Measurements from ENCODE around the gene AARS2. TPM values are rescaled to one million over a fixed set of nuclear protein-coding genes. Genes with fewer than 3 reads are reported as not detected.

The AARS2 gene
- total and polyA plus RNA-seq, 9 of the 15 experiments (the other 6 are each of a cell fraction or from before 2014, with no cell fraction given), result 0.97 to 34.0 (median 18.3) TPM

GRCh38 chr6:44272999-44273566, 40.1 kb downstream of the AARS2 start (continued):
- TF ChIP-seq GMEB1 (CRISPR knock-in tag; IDR thresholded peaks at IDR 0.05) (no peak), SP1 (CRISPR knock-in tag; IDR thresholded peaks at IDR 0.05) (no peak), L3MBTL2 (IDR thresholded peaks at IDR 0.05) (0 out of 2 replicates have a peak, but pooled peaks have one; percentile 17), HEY1 (CRISPR knock-in tag; IDR thresholded peaks at IDR 0.05; ENCODE audit: borderline replicate concordance) (no peak), OTX1 (CRISPR knock-in tag; IDR thresholded peaks at IDR 0.05) (no peak), CREB1 (IDR thresholded peaks at IDR 0.05) (peak; percentile 45), CREB1 (CRISPR knock-in tag; IDR thresholded peaks at IDR 0.05) (peak; percentile 63; the same call in 1 of the 2 replicates), SMARCC2 (IDR thresholded peaks at IDR 0.05; ENCODE audit: low read depth) (no peak), MAX (CRISPR knock-in tag; IDR thresholded peaks at IDR 0.05) (peak; percentile 42; the same call in 1 of the 2 replicates), BRCA1 (IDR thresholded peaks at IDR 0.05) (no peak), BRCA1 (CRISPR knock-in tag; IDR thresholded peaks at IDR 0.05) (no peak), ZBTB17 (CRISPR knock-in tag; IDR thresholded peaks at IDR 0.05) (no peak), ATF1 (CRISPR knock-in tag; IDR thresholded peaks at IDR 0.05) (no peak), ATF1 (tag; IDR thresholded peaks at IDR 0.05) (peak; percentile 55), ZNF124 (CRISPR knock-in tag; IDR thresholded peaks at IDR 0.05) (no peak), CGGBP1 (CRISPR knock-in tag; IDR thresholded peaks at IDR 0.05) (no peak)
